ENCODE results near the gene BABAM2. TPM values are rescaled to one million over a fixed set of nuclear protein-coding genes. Genes with fewer than 3 reads are reported as not detected.

Gene BABAM2
- total RNA-seq, 2 experiments from 2014 or later, result 19.7 to 33.2 TPM

DNA sequence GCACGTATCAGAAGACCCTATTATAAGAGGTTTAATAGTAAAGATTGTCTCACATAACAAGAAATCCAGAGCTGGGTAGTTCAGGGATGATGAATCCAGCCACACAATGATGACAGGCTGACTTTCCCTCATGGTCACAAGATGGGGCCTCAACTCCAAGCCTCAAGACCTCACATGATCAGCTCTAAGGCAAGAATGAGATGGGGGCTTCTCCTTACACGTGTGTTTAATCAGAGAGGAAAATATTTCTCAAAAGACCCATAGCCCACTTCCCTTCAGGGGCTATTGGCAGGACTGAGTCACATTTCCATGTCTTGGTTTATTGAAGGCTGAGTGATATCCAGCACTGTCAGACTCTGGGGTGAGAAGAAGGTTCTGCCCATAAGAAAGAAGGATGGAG, 402.0 kb downstream of the BABAM2 start:
- H4K20me1 ChIP-seq (ENCODE audit: insufficient read depth, low read length), result no peaks in the 10 kb centered on the region
- no peaks in the 10 kb centered on the region for H3K4me1 ChIP-seq (ENCODE audit: insufficient read depth, low read length, poor library complexity, severe bottlenecking)
- DNase-seq (ENCODE audit: low spot score), result no peak
- intact Hi-C loops (cut with micrococcal nuclease; ENCODE audit: unreplicated experiment), result no loop called here
- no peaks in the 10 kb centered on the region for H3K79me2 ChIP-seq (ENCODE audit: insufficient read depth, low read depth, low read length)
- no peak overlapping the region for H3K27ac ChIP-seq (ENCODE audit: low read depth, low read length, poor library complexity, severe bottlenecking)
- ChIA-PET POLR2A (no interaction called here), CTCF (ENCODE audit: unreplicated experiment) (no interaction called here)
- no peak overlapping the region for H2AFZ ChIP-seq (ENCODE audit: low read length)
- no peak overlapping the region for H3K4me2 ChIP-seq (ENCODE audit: low read length)
- TF ChIP-seq, protein P1, sequence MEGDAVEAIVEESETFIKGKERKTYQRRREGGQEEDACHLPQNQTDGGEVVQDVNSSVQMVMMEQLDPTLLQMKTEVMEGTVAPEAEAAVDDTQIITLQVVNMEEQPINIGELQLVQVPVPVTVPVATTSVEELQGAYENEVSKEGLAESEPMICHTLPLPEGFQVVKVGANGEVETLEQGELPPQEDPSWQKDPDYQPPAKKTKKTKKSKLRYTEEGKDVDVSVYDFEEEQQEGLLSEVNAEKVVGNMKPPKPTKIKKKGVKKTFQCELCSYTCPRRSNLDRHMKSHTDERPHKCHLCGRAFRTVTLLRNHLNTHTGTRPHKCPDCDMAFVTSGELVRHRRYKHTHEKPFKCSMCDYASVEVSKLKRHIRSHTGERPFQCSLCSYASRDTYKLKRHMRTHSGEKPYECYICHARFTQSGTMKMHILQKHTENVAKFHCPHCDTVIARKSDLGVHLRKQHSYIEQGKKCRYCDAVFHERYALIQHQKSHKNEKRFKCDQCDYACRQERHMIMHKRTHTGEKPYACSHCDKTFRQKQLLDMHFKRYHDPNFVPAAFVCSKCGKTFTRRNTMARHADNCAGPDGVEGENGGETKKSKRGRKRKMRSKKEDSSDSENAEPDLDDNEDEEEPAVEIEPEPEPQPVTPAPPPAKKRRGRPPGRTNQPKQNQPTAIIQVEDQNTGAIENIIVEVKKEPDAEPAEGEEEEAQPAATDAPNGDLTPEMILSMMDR (conservative IDR thresholded peaks at IDR 0.05; ENCODE audit: low read length), result no peak
- no peak overlapping the region for H3K4me3 ChIP-seq (ENCODE audit: low read depth, low read length, poor library complexity, severe bottlenecking)
- H3K9me2 ChIP-seq (ENCODE audit: insufficient read depth, low read length), result no peaks in the 10 kb centered on the region
- H3K9me3 ChIP-seq (ENCODE audit: low read length), result no peaks in the 10 kb centered on the region
- no TSS peak for BruUV-seq (replicated peaks)
- H3K36me3 ChIP-seq (ENCODE audit: insufficient read depth, low read length), result no peaks in the 10 kb centered on the region

- intact Hi-C loops (cut with micrococcal nuclease; ENCODE audit: unreplicated experiment), result no loop called here
- no peak overlapping the region for H3K4me3 ChIP-seq (ENCODE audit: low read depth, low read length, poor library complexity, severe bottlenecking)
- no peak for DNase-seq (ENCODE audit: low spot score)
- TF ChIP-seq, protein P1 (conservative IDR thresholded peaks at IDR 0.05; ENCODE audit: low read length), result no peak
- no peak for TF ChIP-seq EZH2phosphoT487 (IDR thresholded peaks at IDR 0.05; ENCODE audit: borderline replicate concordance, low read depth, low read length)
- no peak overlapping the region for H3K27ac ChIP-seq (ENCODE audit: low read depth, low read length, poor library complexity, severe bottlenecking)
- ChIA-PET CTCF (ENCODE audit: unreplicated experiment) (no interaction called here), POLR2A (no interaction called here)
- no peaks in the 10 kb centered on the region for H3K9me3 ChIP-seq (ENCODE audit: low read length)
- no peaks in the 10 kb centered on the region for H3K4me1 ChIP-seq (ENCODE audit: insufficient read depth, low read length, poor library complexity, severe bottlenecking)
- no peak overlapping the region for H2AFZ ChIP-seq (ENCODE audit: low read length)
- no peaks in the 10 kb centered on the region for H3K36me3 ChIP-seq (ENCODE audit: insufficient read depth, low read length)
- no peaks in the 10 kb centered on the region for H4K20me1 ChIP-seq (ENCODE audit: insufficient read depth, low read length)
- no peak overlapping the region for H3K4me2 ChIP-seq (ENCODE audit: low read length)
- no TSS peak for BruUV-seq (replicated peaks)
- no peaks in the 10 kb centered on the region for H3K79me2 ChIP-seq (ENCODE audit: insufficient read depth, low read depth, low read length)
- no peaks in the 10 kb centered on the region for H3K9me2 ChIP-seq (ENCODE audit: insufficient read depth, low read length)
These were observed 402.9 kb downstream of the BABAM2 start for GRCh38 chr2:28293416-28293815.

DNA sequence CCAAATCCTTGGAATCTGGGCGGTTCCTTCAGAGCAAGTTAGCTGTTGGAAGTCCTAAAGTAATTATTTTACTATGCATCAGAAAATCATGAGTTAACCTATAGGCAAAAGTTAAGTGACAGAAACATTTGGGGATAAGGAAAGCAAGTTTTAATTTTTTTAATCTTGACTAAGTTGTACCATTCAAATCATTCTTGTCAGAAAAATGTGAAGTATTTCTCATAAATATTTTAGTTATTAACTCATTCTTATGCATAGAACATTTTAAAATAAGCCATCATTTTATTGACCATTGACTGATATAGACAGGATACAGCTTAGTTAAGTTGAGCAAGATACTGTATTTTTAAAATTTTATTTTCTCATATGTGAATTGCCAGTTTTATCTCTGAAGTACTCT, 403.9 kb downstream of the BABAM2 start:
- Histone ChIP-seq H3K4me2 (ENCODE audit: low read length) (no peak overlapping the region), H3K79me2 (ENCODE audit: insufficient read depth, low read depth, low read length) (no peaks in the 10 kb centered on the region), H2AFZ (ENCODE audit: low read length) (no peak overlapping the region), H3K4me3 (ENCODE audit: low read depth, low read length, poor library complexity, severe bottlenecking) (no peak overlapping the region), H3K9me2 (ENCODE audit: insufficient read depth, low read length) (no peaks in the 10 kb centered on the region), H3K4me1 (ENCODE audit: insufficient read depth, low read length, poor library complexity, severe bottlenecking) (no peaks in the 10 kb centered on the region), H4K20me1 (ENCODE audit: insufficient read depth, low read length) (no peaks in the 10 kb centered on the region; the same call in 1 of the 2 replicates), H3K27ac (ENCODE audit: low read depth, low read length, poor library complexity, severe bottlenecking) (no peak overlapping the region), H3K9me3 (ENCODE audit: low read length) (no peaks in the 10 kb centered on the region), H3K36me3 (ENCODE audit: insufficient read depth, low read length) (no peaks in the 10 kb centered on the region)
- TF ChIP-seq EZH2phosphoT487 (IDR thresholded peaks at IDR 0.05; ENCODE audit: borderline replicate concordance, low read depth, low read length), result no peak
- TF ChIP-seq, protein P1 (conservative IDR thresholded peaks at IDR 0.05; ENCODE audit: low read length), result no peak
- no peak for DNase-seq (ENCODE audit: low spot score)
- ChIA-PET POLR2A (no interaction called here), CTCF (ENCODE audit: unreplicated experiment) (no interaction called here)
- intact Hi-C loops (cut with micrococcal nuclease; ENCODE audit: unreplicated experiment), result no loop called here
- no TSS peak for BruUV-seq (replicated peaks)
